Measurements from ENCODE around the gene TMTC1. TPM values are rescaled to one million over a fixed set of nuclear protein-coding genes. Genes with fewer than 3 reads are reported as not detected.

The TMTC1 gene
- total and polyA plus RNA-seq, 2 of the 8 experiments (the other 6 are each of a cell fraction or from before 2014, with no cell fraction given): 15.4 to 20.8 TPM

GRCh38 chr12:29578070-29578469, 205.7 kb downstream of the TMTC1 start:
- no peaks in the 10 kb centered on the region; a peak in 1 of 8 replicates for H3K36me3 ChIP-seq (ENCODE audit: control insufficient read depth in 2 of 4, insufficient read depth in 4 of 4, low read length in 3 of 4)
- H3K4me1 ChIP-seq (replicated peaks in 1 of 4; ENCODE audit: control insufficient read depth in 3 of 4, insufficient read depth in 4 of 4, low read length in 3 of 4): no peaks in the 10 kb centered on the region
- no peak for TF ChIP-seq BRCA1 (IDR thresholded peaks at IDR 0.05; ENCODE audit: low read depth, low read length)
- TF ChIP-seq NRF1 (IDR thresholded peaks at IDR 0.05; ENCODE audit: low read depth, low read length): no peak
- no peak for TF ChIP-seq HDAC6 (IDR thresholded peaks at IDR 0.05; ENCODE audit: low read depth, low read length)
- no peak for TF ChIP-seq ZNF274 (IDR thresholded peaks at IDR 0.05; ENCODE audit: borderline replicate concordance, extremely low read depth, low read length)
- no peak for TF ChIP-seq JUN (IDR thresholded peaks at IDR 0.05; ENCODE audit: low read depth, low read length)
- TF ChIP-seq, protein P1, sequence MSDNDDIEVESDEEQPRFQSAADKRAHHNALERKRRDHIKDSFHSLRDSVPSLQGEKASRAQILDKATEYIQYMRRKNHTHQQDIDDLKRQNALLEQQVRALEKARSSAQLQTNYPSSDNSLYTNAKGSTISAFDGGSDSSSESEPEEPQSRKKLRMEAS (IDR thresholded peaks at IDR 0.05): no peak
- no peak for TF ChIP-seq TAF1 (IDR thresholded peaks at IDR 0.05; ENCODE audit: low read depth, low read length)
- TF ChIP-seq BACH1 (IDR thresholded peaks at IDR 0.05; ENCODE audit: low read length): no peak
- no peak for TF ChIP-seq NANOG (IDR thresholded peaks at IDR 0.05; ENCODE audit: insufficient read depth, low read depth, low read length, poor library complexity, severe bottlenecking)
- no peak for TF ChIP-seq MAFK (IDR thresholded peaks at IDR 0.05; ENCODE audit: low read depth, low read length)
- TF ChIP-seq CEBPB (IDR thresholded peaks at IDR 0.05; ENCODE audit: low read depth, low read length): no peak
- no peak for TF ChIP-seq EP300 (IDR thresholded peaks at IDR 0.05; ENCODE audit: borderline replicate concordance in 1 of 2, low read depth in 2 of 2, low read length in 2 of 2)
- H3K23me2 ChIP-seq (ENCODE audit: low read depth, low read length): no peaks in the 10 kb centered on the region
- H2AFZ ChIP-seq (ENCODE audit: low read length): no peak overlapping the region
- no peaks in the 10 kb centered on the region for H3K9me3 ChIP-seq (ENCODE audit: insufficient read depth in 2 of 2, low read depth in 1 of 2, low read length in 1 of 2)
- no peak overlapping the region for H3K18ac ChIP-seq (ENCODE audit: extremely low read depth, low read length)
- 76% methylated on average over 1 of the region's 1 CpG; no CpG with 5 or more reads in 1 of the 2 experiments for WGBS, 2 experiments (ENCODE audit: extremely low coverage in 1 of 2, insufficient coverage in 1 of 2, insufficient read length in 1 of 2, insufficient replicate concordance in 2 of 2, low coverage in 1 of 2, low lambda C conversion rate in 2 of 2, missing lambda C conversion rate in 1 of 2)
- DNase-seq (ENCODE audit: low read depth in 1 of 2, low spot score in 2 of 2) (no peak), FAIRE-seq (no peak)
- H4K20me1 ChIP-seq (replicated peaks in 1 of 2; ENCODE audit: control insufficient read depth in 1 of 2, insufficient read depth in 2 of 2, low read length in 2 of 2): no peaks in the 10 kb centered on the region
- no peak overlapping the region for H2BK15ac ChIP-seq (ENCODE audit: low read length)
- H3K27ac ChIP-seq (ENCODE audit: low read depth, low read length): no peak overlapping the region
- H4K8ac ChIP-seq (ENCODE audit: extremely low read depth, insufficient read depth, low read length): no peak overlapping the region
- H4K91ac ChIP-seq (replicated peaks; ENCODE audit: insufficient read length, low read length): no peak overlapping the region
- H3K27me3 ChIP-seq (replicated peaks in 1 of 4; ENCODE audit: control insufficient read depth in 3 of 4, extremely low read depth in 1 of 4, insufficient read depth in 3 of 4, low read length in 3 of 4): no peaks in the 10 kb centered on the region
- H3K4ac ChIP-seq (replicated peaks; ENCODE audit: insufficient read length, low read depth, low read length): no peak overlapping the region
- H3K9ac ChIP-seq (replicated peaks in 1 of 4; ENCODE audit: extremely low read depth in 1 of 4, low read depth in 3 of 4, low read length in 3 of 4): no peak overlapping the region
- no peak overlapping the region for H3K14ac ChIP-seq (ENCODE audit: insufficient read length)
- H3K23ac ChIP-seq (ENCODE audit: insufficient read length): no peak overlapping the region
- H2AK5ac ChIP-seq (ENCODE audit: low read depth, low read length): no peak overlapping the region
- H2BK120ac ChIP-seq (replicated peaks; ENCODE audit: low read depth, low read length): no peak overlapping the region
- H2BK12ac ChIP-seq (ENCODE audit: low read depth, low read length): no peak overlapping the region
- no peak overlapping the region for H3K4me3 ChIP-seq (ENCODE audit: extremely low read depth in 1 of 4, insufficient read depth in 2 of 4, low read depth in 3 of 4, low read length in 4 of 4)
- H2BK20ac ChIP-seq (ENCODE audit: low read length): no peak overlapping the region
- H4K5ac ChIP-seq (ENCODE audit: insufficient read length, low read depth, low read length): no peak overlapping the region
- no peaks in the 10 kb centered on the region for H3K79me2 ChIP-seq (ENCODE audit: control insufficient read depth in 1 of 2, insufficient read depth in 2 of 2, low read length in 2 of 2)
- ChIA-PET POLR2A (ENCODE audit: partially characterized antibody) (no interaction called here), CTCF (ENCODE audit: partially characterized antibody) (no interaction called here)
- no peak overlapping the region for H2BK5ac ChIP-seq (ENCODE audit: low read depth, low read length)
- H3K4me2 ChIP-seq (ENCODE audit: insufficient read depth in 1 of 2, low read depth in 2 of 2, low read length in 2 of 2): no peak overlapping the region
- no peak overlapping the region for H3K56ac ChIP-seq (replicated peaks; ENCODE audit: insufficient read length, low read depth, low read length)
- no peaks in the 10 kb centered on the region for H3K79me1 ChIP-seq (ENCODE audit: low read depth, low read length)
